K562 (cell line): ENCODE data around the gene PNPLA8. TPM values are rescaled to one million over a fixed set of nuclear protein-coding genes. Genes with fewer than 3 reads are reported as not detected.

Source experiments
- EP300 ChIP-seq: IDR thresholded peaks from 2 replicates; pipeline ENCODE4 v1.6.1; 2012; ENCODE audit warnings: low read length, improper control_type of control experiment
- MIER1 ChIP-seq: fragments of 450-650 bp; IDR thresholded peaks from 2 replicates; pipeline ENCODE4 v1.6.1; 2016; ENCODE audit warnings: antibody characterized with exemption, mild to moderate bottlenecking, low read depth
- NR1H2 ChIP-seq: sonication (generic); formaldehyde crosslinking; IDR thresholded peaks from 2 replicates; pipeline ENCODE4 v1.4.0; 2020; ENCODE audit warnings: mild to moderate bottlenecking, missing genetic modification reagents
- NR2C2 ChIP-seq, 2 experiments: fragments of 200-800 bp in 1 of 2; sonication (Bioruptor generic) in 1 of 2; sonication (generic) in 1 of 2; formaldehyde crosslinking in 1 of 2; IDR thresholded peaks; 2 replicates each; pipeline versions ENCODE4 v1.6.1 to v1.8.0; 2016 to 2022; ENCODE audit warnings: mild to moderate bottlenecking in 1 of 2, missing compliant biosample characterization in 1 of 2, missing genetic modification characterization in 1 of 2, missing genetic modification reagents in 1 of 2
- NR2F6 ChIP-seq: fragments of 450-650 bp; formaldehyde crosslinking; IDR thresholded peaks from 2 replicates; pipeline ENCODE4 v1.4.0; 2020; ENCODE audit warnings: mild to moderate bottlenecking
- PURB ChIP-seq: sonication (generic); formaldehyde crosslinking; IDR thresholded peaks from 2 replicates; pipeline ENCODE4 v1.9.0; 2021; ENCODE audit warnings: low read depth, mild to moderate bottlenecking, missing genetic modification reagents
- STAG1 ChIP-seq: sonication (generic); formaldehyde crosslinking; IDR thresholded peaks from 2 replicates; pipeline ENCODE4 v1.5.0; 2020; ENCODE audit warnings: missing genetic modification reagents, borderline replicate concordance
- STAT5B ChIP-seq: fragments of 250-450 bp; sonication (Bioruptor Pico); IDR thresholded peaks from 2 replicates; pipeline ENCODE4 v1.8.0; 2021; ENCODE audit warnings: mild to moderate bottlenecking, inconsistent platforms
- TAF15 ChIP-seq: fragments of 200-400 bp; formaldehyde crosslinking; IDR thresholded peaks from 2 replicates; pipeline ENCODE4 v1.6.1; 2017; ENCODE audit warnings: mild to moderate bottlenecking, low read depth, low read length, moderate library complexity
- TAL1 ChIP-seq: fragments of 450-650 bp; IDR thresholded peaks from 2 replicates; pipeline ENCODE4 v1.6.1; 2016; ENCODE audit warnings: mild to moderate bottlenecking
- TEAD2 ChIP-seq: fragments of 450-650 bp; IDR thresholded peaks from 2 replicates; pipeline ENCODE4 v1.6.1; 2016; ENCODE audit warnings: missing genetic modification characterization, control low read depth, missing compliant biosample characterization
- TEAD4 ChIP-seq, 2 experiments: sonication (generic) in 1 of 2; formaldehyde crosslinking in 1 of 2; IDR thresholded peaks; 2 replicates each; pipeline versions ENCODE4 v1.6.1 to v1.8.0; 2012 to 2022; ENCODE audit warnings: borderline replicate concordance in 1 of 2, inconsistent platforms in 1 of 2, low read length in 1 of 2, mild to moderate bottlenecking in 1 of 2, missing genetic modification reagents in 1 of 2
- THRAP3 ChIP-seq: fragments of 450-650 bp; IDR thresholded peaks from 2 replicates; pipeline ENCODE4 v1.6.1; 2016; ENCODE audit warnings: mild to moderate bottlenecking, inconsistent platforms, borderline replicate concordance
- TSC22D4 ChIP-seq: fragments of 450-650 bp; IDR thresholded peaks from 2 replicates; pipeline ENCODE4 v1.6.1; 2016; ENCODE audit warnings: missing genetic modification characterization, missing biosample characterization, control low read depth
- TSHZ1 ChIP-seq: fragments of 250-450 bp; sonication (Bioruptor Pico); IDR thresholded peaks from 2 replicates; pipeline ENCODE4 v1.4.0; 2020; ENCODE audit warnings: mild to moderate bottlenecking, moderate library complexity
- ZBTB1 ChIP-seq: sonication (generic); formaldehyde crosslinking; IDR thresholded peaks from 2 replicates; pipeline ENCODE4 v1.8.1; 2023; ENCODE audit warnings: missing genetic modification reagents, low read depth, mild to moderate bottlenecking, borderline replicate concordance
- ZFPM2 ChIP-seq: fragments of 250-450 bp; sonication (Bioruptor Pico); IDR thresholded peaks from 2 replicates; pipeline ENCODE4 v1.5.1; 2022; ENCODE audit warnings: mild to moderate bottlenecking
- ZNF134 ChIP-seq: fragments of 250-450 bp; sonication (Bioruptor Pico); conservative IDR thresholded peaks from 2 replicates; pipeline ENCODE4 v1.4.0; 2020
- ZNF445 ChIP-seq: fragments of 250-450 bp; sonication (Bioruptor Pico); IDR thresholded peaks from 2 replicates; pipeline ENCODE4 v1.4.0; 2020; ENCODE audit warnings: low read depth, mild to moderate bottlenecking, moderate library complexity
- ZNF583 ChIP-seq: fragments of 250-450 bp; sonication (Bioruptor Pico); IDR thresholded peaks from 2 replicates; pipeline ENCODE4 v1.4.0; 2020
- ZNF785 ChIP-seq: fragments of 250-450 bp; sonication (Bioruptor Pico); IDR thresholded peaks from 2 replicates; pipeline ENCODE4 v1.4.0; 2020; ENCODE audit warnings: mild to moderate bottlenecking
- polyA plus RNA-seq, 8 experiments: library from polyadenylated mRNA; depleted of rRNA in 4 of 8; stranded (reverse) in 5 of 8; unstranded in 3 of 8; fragments of >200 nt; fragmentation: Nextera tagmentation in 2 of 8; fragmentation: Illumina TruSeq in 1 of 8; extraction: Ambion mirVana in 2 of 8; extraction: Trizol in 1 of 8; gene quantifications; 2 replicates each; pipeline versions ENCODE4 v1.2.1 to v1.2.3, GENCODE V29; 2011 to 2014; ENCODE audit warnings: inconsistent platforms in 1 of 8, missing spikeins in 1 of 8
- total RNA-seq, 7 experiments: library from RNA; depleted of rRNA in 6 of 7; stranded (reverse); fragments of >200 nt in 6 of 7; fragmentation: Illumina TruSeq in 2 of 7; extraction: Trizol in 2 of 7; gene quantifications; 2 replicates each; pipeline versions ENCODE4 v1.2.1 to v1.2.3, GENCODE V29; 2011 to 2021; ENCODE audit warnings: low replicate concordance in 1 of 7
- TF ChIP-seq, protein P1 (sequence below): fragments of 250-450 bp; sonication (Bioruptor Pico); IDR thresholded peaks from 2 replicates; pipeline ENCODE4 v1.5.0; 2021; ENCODE audit warnings: mild to moderate bottlenecking, moderate library complexity

The PNPLA8 gene
- total and polyA plus RNA-seq, 9 of the 15 experiments (the other 6 are each of a cell fraction or from before 2014, with no cell fraction given): 12.8 to 27.6 (median 16.3) TPM

GRCh38 chr7:108488768-108489538 is 37.0 kb downstream of the PNPLA8 start (continued):
- TF ChIP-seq TSC22D4 (tag): no peak
- no peak for TF ChIP-seq PURB
- no peak for TF ChIP-seq ZNF445 (CRISPR knock-in tag)
- TF ChIP-seq NR1H2: no peak
- no peak for TF ChIP-seq NR2C2 (CRISPR knock-in tag; IDR thresholded peaks at IDR 0.05)
- no peak for TF ChIP-seq NR2C2 (tag; IDR thresholded peaks at IDR 0.05)
- TF ChIP-seq ZNF785 (CRISPR knock-in tag): no peak
- TF ChIP-seq EP300: no peak
- TF ChIP-seq TAF15: no peak
- TF ChIP-seq NR2F6 (CRISPR knock-in tag): no peak
- TF ChIP-seq TAL1: no peak
- 0 out of 2 replicates have a peak, but pooled peaks have one; percentile 36 for TF ChIP-seq ZNF583 (CRISPR knock-in tag)
- TF ChIP-seq ZBTB1: no peak
- TF ChIP-seq TEAD2: no peak
- TF ChIP-seq STAT5B (CRISPR knock-in tag): no peak
- no peak for TF ChIP-seq ZFPM2 (CRISPR knock-in tag)
- no peak for TF ChIP-seq TSHZ1
- TF ChIP-seq, protein P1, sequence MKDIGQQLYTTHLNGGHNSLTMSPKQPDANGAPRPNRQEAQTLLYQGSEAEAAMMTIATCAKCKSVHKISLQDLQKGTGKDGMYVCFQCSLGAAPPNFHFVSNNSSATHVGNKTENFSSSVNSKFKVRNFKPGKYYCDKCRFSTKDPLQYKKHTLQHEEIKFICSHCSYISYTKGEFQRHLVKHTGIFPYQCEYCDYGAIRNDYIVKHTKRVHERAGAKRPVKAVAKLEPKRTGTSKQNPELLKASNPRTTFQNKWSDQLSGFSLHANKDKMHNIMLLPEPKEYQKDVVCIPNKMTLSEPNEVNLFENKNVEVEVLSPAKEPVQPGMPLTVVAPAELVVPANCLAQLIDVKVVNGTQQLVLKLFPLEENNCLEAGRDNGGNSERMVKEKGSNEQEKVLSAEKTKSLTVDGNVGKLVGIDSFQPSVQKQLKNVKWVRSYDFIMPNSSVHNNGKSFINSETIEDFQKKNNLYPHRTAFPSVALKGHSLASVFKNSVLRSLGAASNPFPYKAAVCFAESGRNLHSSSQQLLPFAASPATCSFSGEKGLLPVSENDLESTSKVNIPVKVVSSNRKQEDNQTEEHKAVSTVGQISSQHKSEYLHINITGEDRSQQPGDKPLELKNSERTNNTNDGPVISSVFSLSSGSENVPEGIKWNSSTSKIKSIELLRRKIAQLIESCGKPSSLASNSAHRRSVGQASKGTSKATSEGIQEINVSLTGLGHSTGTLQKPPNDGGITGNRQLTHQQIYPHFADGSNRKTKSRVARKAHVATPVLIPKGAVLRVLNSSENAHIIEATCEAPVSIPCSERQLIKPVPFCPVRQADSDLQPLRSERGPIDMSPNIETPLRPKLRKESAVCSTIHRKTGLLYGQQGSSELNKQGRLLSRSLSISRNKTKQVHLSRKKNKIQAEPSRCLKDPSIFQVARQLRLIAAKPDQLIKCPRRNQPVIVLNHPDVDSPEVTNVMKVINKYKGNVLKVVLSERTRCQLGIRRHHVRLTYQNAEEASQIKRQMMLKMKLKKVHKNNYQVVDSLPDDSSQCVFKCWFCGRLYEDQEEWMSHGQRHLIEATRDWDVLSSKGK (CRISPR knock-in tag): no peak
- no peak for TF ChIP-seq THRAP3
- no peak for TF ChIP-seq ZNF134 (CRISPR knock-in tag)
- 0 out of 2 replicates have a peak, but pooled peaks have one; percentile 13 for TF ChIP-seq TEAD4 (IDR thresholded peaks at IDR 0.05; ENCODE audit: low read length)
- no peak for TF ChIP-seq TEAD4 (CRISPR knock-in tag; IDR thresholded peaks at IDR 0.05; ENCODE audit: borderline replicate concordance)
- no peak for TF ChIP-seq STAG1
- no peak for TF ChIP-seq MIER1
